GM10847 (cell line): ENCODE results near the gene CYTH3.

Source experiments
- POLR2A ChIP-seq: IDR thresholded peaks from 2 replicates; pipeline ENCODE4 v1.6.1; 2011; ENCODE audit not compliant: insufficient read length; ENCODE audit errors: extremely low read depth

The CYTH3 gene

DNA sequence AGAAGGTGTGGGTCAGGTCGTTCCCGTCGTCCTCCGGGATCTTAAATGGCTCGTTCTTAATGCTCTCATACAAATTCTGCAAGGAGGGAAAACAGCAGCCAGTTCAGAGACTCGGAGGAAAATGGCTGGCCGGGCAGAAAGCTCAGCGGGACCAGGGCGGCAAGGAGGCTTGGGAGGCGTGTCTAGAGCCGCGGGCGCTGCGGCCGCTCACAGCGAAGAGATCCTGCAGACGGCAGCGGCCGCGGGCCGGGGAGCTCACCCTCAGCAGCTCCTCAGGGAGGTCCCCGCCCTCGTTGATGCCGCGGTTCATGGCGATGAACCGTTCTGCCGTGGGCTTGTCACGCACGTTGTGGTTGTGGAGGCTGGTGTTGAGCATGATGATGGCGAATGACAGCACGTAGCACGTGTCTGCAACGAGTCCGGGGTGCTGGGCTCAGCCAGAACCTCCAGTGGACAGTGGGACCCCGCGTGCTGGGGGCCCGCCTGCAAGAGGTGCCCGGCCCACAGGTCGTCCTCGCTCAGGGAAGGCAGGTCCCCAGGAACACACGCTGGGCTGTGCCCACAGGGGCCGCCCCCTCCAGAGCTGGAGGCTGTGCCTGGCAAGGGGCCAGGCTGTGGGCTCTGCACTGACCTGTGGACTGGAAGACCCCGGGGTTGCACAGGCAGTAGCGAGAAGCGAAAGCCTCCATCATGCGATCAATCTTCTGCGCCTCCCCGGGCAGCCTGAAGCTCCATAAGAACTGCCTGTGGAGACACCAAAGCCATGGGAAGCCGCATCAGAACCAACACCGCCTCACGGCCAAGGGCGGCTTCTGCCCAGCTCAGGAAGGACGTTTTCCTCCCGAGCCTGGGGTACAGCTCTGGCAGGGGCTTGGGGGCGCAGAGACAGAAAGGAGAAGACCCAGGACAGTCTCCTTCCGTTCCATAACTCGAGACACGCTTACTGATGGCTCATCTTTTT is 101.6 kb downstream of the CYTH3 start:
- TF ChIP-seq POLR2A = no peak

DNA sequence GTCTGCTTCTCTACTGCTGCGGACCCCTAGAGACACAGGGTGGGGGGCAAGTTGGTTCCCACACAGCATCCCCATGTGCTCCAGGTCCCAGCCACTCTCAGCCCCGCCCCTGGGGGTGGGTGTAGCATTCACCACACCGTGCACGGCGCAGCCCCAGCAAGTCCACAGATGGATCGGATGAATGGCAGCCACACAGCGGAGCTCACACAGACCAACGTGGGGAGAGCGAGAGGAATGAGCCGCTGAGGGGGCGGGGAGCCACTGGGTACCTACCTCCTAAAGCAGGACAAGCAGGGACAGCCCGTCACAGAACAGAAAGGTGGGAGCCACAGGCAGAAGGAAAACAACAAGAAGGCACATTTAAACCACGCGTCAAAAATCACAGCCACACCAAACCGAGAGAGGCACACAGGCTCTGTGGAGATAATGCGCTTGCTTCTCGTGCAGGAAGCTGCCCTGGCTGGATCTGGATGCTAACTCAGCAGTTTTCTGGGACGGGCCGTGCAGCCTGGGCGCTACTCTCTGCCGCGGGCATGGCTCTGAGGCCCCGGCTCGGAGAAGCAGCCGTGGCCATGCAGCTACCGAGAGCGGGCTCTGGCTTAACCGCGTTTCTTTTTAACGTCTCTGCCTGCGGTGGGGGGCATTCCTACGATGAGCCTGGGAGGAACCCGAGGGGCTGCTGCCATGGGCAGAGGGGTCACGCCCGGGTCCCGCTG is 102.5 kb downstream of the CYTH3 start:
- TF ChIP-seq POLR2A = no peak

DNA sequence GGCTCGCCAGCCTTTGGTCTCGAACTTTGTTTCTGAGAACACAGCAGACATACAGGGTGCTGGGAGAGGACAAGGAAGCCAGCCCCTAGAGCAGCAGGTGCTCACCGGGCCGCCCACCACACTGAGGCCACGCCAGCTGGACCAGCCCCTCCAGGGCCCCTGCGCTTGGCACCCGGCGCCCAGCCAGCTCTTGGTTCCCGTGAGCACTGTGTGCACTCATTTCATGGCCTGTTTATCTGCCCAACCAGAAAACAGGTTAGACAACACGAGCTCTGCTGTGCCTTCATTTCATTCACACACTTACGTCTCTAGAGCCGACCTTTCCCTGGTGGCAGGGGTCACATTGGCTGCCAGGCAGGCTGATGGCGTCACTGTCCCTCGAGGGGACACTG is 104.0 kb downstream of the CYTH3 start:
- no peak for TF ChIP-seq POLR2A

DNA sequence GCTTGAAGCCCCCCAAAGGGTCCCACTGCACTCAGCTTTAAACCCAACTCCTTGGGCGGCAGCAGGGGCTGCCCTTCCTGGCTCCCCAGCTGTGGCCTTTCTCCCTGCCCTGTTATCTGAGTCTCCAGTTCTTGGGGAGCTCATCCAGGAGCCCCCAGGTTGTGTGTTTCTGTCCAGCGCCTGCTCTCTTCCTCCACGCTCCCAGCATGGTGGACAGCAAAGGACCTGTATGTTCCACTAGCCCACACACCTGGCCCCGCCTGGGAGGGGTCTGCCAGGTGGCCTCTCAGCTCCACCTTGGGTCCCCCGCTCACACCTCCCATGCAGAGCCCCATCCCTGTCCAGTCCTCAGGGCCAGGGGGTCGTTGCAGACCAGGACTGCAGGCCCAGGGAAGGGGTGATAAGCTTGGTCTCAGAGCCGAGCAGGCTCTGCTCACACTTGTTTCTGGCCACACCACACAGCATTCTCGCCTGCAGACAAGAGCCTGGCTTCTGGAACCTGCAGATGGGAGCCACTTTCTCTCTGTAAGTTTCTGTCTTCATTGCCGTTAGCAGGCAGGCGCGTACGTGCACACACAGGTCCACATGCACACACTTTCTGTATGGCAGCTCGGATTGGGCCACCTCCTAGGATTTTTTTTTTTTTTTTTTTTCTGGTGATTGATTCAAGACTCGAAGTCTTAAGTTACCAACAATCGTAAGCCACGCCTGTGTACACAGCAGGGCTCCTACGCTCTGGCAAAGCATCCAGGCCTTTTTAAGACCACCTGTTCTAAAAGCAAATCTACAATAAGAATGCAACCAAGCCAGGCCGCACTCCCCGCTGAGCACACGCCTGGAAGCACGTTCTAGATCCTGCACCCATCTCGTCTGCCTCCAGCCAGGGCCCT is 104.6 kb downstream of the CYTH3 start:
- TF ChIP-seq POLR2A = no peak

DNA sequence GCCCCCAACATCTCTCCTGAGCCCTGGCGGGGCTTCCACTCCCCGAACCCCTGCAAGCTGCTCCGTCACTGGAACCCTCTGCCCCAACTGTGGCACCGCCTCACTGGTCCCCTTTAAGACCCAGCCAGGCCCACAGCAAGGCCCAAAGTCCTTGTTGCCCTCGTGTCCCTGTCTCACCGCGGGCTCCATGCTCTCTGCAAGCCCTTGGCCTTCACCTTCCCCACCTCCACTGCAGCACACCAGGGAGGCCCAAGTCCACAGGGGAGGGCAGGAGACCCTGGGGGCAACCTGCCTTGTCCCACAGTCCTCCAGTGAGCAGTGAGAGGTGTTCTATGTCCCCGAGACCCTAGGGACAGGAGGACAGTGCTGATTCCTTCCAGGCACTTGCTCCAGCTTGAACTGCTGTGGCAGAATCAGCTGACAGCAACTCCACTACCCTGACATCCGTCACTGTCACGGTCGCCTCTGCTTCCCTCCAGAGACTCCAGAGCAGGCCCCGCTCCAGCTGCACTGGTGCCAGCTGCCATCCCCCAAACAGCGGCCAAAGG is 105.3 kb downstream of the CYTH3 start:
- no peak for TF ChIP-seq POLR2A

DNA sequence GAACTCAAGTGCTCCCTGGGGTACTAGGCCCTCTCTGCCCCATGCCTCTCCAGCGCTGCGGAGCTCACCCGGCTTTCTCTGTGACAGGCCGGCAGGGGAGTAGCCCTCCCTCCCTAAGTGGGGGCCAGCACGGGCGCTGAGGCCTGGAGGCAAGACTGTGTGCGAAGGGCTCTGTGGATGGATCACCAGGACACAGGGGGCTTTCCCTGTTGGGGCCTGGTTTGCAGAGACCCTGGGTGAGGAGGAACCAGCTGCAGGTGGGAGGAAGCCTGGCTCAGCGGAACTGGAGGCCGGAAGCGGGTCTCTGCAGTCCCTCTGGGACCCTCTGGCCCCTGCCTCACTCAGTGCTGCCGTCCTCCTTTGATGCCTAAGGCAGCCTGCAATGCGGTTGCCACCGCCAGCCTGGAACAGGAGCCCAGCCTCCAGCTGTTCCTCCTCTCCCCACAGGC is 106.0 kb downstream of the CYTH3 start:
- no peak for TF ChIP-seq POLR2A

DNA sequence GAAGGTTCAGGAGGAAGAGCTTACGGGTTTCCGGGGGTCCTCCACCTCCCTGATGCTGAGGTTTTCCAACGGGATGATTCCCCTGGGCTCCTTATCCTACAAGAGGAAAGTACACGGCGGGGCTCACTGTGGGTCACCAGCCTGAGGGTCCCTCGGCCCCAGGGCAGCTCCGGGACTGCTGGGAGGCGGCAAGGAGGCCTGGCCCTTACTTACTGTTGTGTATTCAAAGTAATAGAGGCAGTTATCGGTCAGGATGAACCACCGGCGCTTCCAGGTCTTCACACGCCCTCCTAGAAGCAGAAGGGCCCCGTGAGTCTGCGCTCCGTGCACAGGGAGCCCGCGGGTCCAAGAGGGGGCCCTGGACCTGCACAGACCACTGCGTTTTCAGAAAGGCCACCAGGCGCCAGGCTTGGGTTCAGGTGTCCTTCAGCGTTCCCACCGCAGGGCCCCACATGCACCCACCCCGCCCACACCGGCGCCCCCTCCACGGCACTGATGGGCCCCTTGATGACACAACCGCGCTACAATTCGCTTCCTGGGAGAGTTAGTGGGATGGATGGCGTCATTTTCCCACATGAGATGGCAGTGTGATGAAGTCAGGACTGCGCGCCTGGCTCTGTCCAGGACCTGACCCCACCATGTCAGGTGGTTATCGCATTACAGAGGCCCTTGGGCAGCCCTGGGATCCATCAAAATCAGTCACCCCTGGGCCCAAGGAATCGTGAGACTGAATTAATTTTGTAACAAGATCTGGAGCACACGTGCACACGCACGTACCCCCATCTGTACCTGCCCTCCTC is 106.7 kb downstream of the CYTH3 start:
- TF ChIP-seq POLR2A = no peak

DNA sequence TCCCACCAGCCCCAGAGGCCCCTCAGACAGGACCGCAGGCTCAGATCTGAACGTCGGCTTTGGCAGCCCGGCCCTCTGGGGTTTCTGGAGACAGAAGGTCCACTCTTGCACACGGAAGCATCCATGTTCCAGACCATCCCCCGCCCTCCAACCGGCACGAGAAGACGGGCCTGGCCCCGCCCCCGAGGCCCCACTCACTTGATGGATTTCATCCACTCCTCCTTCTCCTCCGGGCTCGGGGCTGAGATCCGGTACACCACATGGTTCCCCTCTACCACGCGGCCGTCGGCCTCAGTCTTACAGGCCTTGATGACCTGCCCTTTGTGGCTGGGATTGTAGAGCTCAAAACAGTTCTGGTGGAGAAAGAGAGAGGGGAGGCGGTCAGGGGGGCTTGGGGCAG is 107.3 kb downstream of the CYTH3 start:
- no peak for TF ChIP-seq POLR2A

DNA sequence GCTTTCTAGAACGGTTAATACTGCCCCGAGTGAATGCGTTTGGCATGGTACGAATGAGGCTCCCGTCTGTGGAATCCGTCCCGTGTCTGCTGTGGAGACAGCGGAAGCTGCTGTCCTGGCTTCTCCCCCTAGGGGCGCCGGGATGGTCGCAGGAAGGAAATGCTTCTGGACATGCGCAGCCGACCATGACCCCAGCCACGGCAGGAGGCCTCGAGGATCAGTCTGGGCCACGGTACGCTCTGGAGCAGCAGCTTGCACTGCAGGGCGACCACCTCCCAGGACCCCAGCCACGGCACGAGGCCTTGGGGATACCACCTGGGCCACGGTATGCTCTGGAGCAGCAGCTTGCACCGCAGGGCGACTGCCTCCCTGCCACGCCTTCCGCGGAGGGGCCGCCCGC is 107.9 kb downstream of the CYTH3 start:
- no peak for TF ChIP-seq POLR2A

DNA sequence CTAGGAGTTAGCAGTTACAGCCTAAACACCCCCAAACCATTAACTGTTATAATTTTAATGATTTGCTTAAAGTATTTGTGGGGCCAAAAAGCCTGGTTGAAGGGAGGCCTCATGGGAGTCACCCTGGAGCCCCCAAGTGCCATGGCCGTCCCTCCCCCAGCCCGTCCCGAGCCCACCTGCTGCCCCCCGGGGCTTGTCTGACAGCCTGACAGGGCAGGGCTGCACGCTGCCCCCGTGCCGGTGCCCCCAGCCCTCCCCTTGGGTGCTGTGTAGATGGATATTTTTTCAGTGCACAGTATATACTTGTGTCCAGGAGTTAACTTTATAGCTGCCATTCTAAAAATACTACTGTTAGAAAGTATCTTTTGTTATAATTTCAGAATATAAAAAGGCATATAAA is 108.4 kb downstream of the CYTH3 start:
- TF ChIP-seq POLR2A = no peak

DNA sequence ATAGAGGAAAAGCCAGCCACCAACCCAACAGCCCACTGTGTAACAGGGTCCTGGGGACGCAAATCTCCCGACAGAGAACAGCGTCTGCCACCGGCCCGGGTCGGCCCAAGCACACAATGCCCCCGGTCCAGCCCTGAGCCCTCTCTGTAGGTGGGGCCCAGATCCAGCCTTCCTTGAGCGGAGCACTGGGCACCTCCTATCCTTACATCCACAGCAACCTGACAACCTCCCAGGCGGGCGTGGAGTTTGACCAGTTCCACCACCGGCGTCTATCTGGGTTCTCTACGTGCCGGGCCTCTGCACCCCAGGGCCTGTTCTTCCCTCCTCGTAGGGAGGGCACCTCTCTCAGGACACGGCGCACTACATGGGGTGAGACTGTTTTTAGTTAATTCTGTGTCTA is 109.0 kb downstream of the CYTH3 start:
- TF ChIP-seq POLR2A = no peak

DNA sequence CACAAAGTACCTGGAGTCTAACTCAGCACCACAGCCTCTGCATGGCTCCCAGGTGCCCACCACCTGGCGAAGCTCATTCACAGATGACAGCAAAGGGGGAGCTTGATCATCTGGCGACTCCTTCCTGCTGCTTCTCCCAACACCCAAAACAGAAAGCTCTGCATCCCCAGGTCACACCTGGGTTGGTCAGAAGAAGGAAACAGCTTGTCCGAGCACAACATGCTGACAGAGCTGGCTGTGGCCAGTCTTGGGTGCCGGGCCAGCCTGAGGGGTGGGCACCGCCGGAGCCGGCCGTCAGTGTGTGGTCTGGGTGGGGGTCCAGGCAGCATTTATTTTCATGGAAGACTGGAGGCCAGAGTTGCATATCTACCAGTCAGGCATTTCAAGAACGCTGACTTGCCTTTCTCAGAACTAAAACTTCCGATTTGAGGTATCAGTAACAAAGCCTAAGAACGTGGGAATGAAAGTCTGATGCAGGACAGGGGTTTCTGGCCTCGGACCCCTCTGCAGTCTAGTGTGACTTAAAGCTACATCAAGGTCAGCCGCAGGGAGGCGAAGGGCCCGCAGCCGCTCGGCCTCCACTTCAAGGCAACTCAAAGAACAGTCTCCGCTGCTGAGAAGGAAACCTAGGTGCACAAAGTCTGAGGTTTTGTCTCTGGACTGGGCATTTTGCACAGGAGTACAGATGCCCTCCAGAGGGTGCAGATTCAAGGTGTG is 109.6 kb downstream of the CYTH3 start:
- no peak for TF ChIP-seq POLR2A

DNA sequence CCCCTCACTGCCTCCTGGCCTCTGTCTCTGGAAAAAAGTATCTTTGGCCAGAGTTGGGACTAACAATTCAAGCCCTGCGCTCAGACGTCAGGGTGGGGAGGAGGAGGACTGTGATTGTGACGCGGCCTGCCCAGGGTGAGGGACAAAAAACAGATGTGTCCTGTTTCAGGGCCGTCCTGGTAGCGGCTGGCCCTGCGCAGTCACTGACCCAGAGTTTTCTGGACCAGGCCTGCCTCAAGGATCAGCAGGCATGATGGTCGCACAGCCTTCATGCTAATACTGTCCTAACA is 110.1 kb downstream of the CYTH3 start:
- no peak for TF ChIP-seq POLR2A
